K562 (cell line): ENCODE data around the gene TBC1D25. TPM values are rescaled to one million over a fixed set of nuclear protein-coding genes. Genes with fewer than 3 reads are reported as not detected.
A peak's percentile ranks its signal among the peaks of the same experiment; 100 is the strongest.

Source experiments
- ATF4 ChIP-seq: fragments of 450-650 bp; formaldehyde crosslinking; IDR thresholded peaks from 2 replicates; pipeline ENCODE4 v1.4.0; 2022; ENCODE audit warnings: mild to moderate bottlenecking, moderate library complexity
- CGGBP1 ChIP-seq: fragments of 250-450 bp; sonication (Bioruptor Pico); IDR thresholded peaks from 2 replicates; pipeline ENCODE4 v1.9.0; 2021; ENCODE audit warnings: mild to moderate bottlenecking
- ELF1 ChIP-seq: fragments of 200-800 bp; sonication (Bioruptor generic); IDR thresholded peaks from 2 replicates; pipeline ENCODE4 v1.6.1; 2016; ENCODE audit warnings: missing genetic modification characterization, missing compliant biosample characterization
- GATAD2B ChIP-seq: fragments of 450-650 bp; IDR thresholded peaks from 2 replicates; pipeline ENCODE4 v1.6.1; 2017; ENCODE audit warnings: mild to moderate bottlenecking, borderline replicate concordance
- ID3 ChIP-seq, 2 experiments: fragments of 250-450 bp in 1 of 2; fragments of 450-650 bp in 1 of 2; sonication (Bioruptor Pico) in 1 of 2; IDR thresholded peaks; 2 replicates each; pipeline versions ENCODE4 v1.6.1 to v1.8.0; 2016 to 2021; ENCODE audit warnings: mild to moderate bottlenecking in 2 of 2, moderate library complexity in 2 of 2, missing compliant biosample characterization in 1 of 2, missing genetic modification characterization in 1 of 2
- NBN ChIP-seq: fragments of 450-650 bp; IDR thresholded peaks from 2 replicates; pipeline ENCODE4 v1.6.1; 2016; ENCODE audit warnings: low read depth, mild to moderate bottlenecking
- PHB ChIP-seq: fragments of 250-450 bp; sonication (Bioruptor Pico); IDR thresholded peaks from 2 replicates; pipeline ENCODE4 v1.5.0; 2021
- POLR2AphosphoS5 ChIP-seq: IDR thresholded peaks from 2 replicates; pipeline ENCODE4 v1.6.1; 2011; ENCODE audit warnings: mild to moderate bottlenecking, low read depth, low read length, moderate library complexity; ENCODE audit not compliant: control insufficient read depth, insufficient read depth
- SMARCB1 ChIP-seq: IDR thresholded peaks from 2 replicates; pipeline ENCODE4 v1.6.1; 2011; ENCODE audit warnings: improper control_type of control experiment, low read depth; ENCODE audit not compliant: insufficient read length
- SMARCC2 ChIP-seq: fragments of 450-650 bp; IDR thresholded peaks from 2 replicates; pipeline ENCODE4 v1.6.1; 2017; ENCODE audit warnings: antibody characterized with exemption, moderate library complexity, mild to moderate bottlenecking, low read depth
- SRSF9 ChIP-seq: fragments of 200-400 bp; formaldehyde crosslinking; IDR thresholded peaks from 2 replicates; pipeline ENCODE4 v1.6.1; 2017; ENCODE audit warnings: low read depth, low read length, borderline replicate concordance
- TAF7 ChIP-seq: fragments of 450-650 bp; IDR thresholded peaks from 2 replicates; pipeline ENCODE4 v1.6.1; 2016; ENCODE audit warnings: missing genetic modification characterization, missing compliant biosample characterization
- TCF3 ChIP-seq: sonication (generic); formaldehyde crosslinking; IDR thresholded peaks from 2 replicates; pipeline ENCODE4 v1.4.0; 2020; ENCODE audit warnings: mild to moderate bottlenecking, missing genetic modification reagents
- THRA ChIP-seq: fragments of 450-650 bp; IDR thresholded peaks from 2 replicates; pipeline ENCODE4 v1.6.1; 2017; ENCODE audit warnings: mild to moderate bottlenecking, moderate library complexity
- USF1 ChIP-seq: sonication (generic); formaldehyde crosslinking; IDR thresholded peaks from 2 replicates; pipeline ENCODE4 v1.9.0; 2022; ENCODE audit warnings: mild to moderate bottlenecking, missing genetic modification reagents
- USF2 ChIP-seq: sonication (generic); formaldehyde crosslinking; IDR thresholded peaks from 2 replicates; pipeline ENCODE4 v1.5.0; 2020; ENCODE audit warnings: missing genetic modification reagents
- ZHX1 ChIP-seq: fragments of 150-350 bp; conservative IDR thresholded peaks from 2 replicates; pipeline ENCODE4 v1.6.1; 2014; ENCODE audit warnings: low read length
- ZNF24 ChIP-seq: fragments of 450-650 bp; IDR thresholded peaks from 2 replicates; pipeline ENCODE4 v1.6.1; 2016
- ZNF354B ChIP-seq: fragments of 250-450 bp; sonication (Bioruptor Pico); IDR thresholded peaks from 2 replicates; pipeline ENCODE4 v1.4.0; 2020
- ZNF395 ChIP-seq: fragments of 200-800 bp; sonication (Bioruptor generic); IDR thresholded peaks from 2 replicates; pipeline ENCODE4 v1.6.1; 2017; ENCODE audit warnings: missing genetic modification characterization, missing compliant biosample characterization
- polyA plus RNA-seq, 8 experiments: library from polyadenylated mRNA; depleted of rRNA in 4 of 8; stranded (reverse) in 5 of 8; unstranded in 3 of 8; fragments of >200 nt; fragmentation: Nextera tagmentation in 2 of 8; fragmentation: Illumina TruSeq in 1 of 8; extraction: Ambion mirVana in 2 of 8; extraction: Trizol in 1 of 8; gene quantifications; 2 replicates each; pipeline versions ENCODE4 v1.2.1 to v1.2.3, GENCODE V29; 2011 to 2014; ENCODE audit warnings: inconsistent platforms in 1 of 8, missing spikeins in 1 of 8
- total RNA-seq, 7 experiments: library from RNA; depleted of rRNA in 6 of 7; stranded (reverse); fragments of >200 nt in 6 of 7; fragmentation: Illumina TruSeq in 2 of 7; extraction: Trizol in 2 of 7; gene quantifications; 2 replicates each; pipeline versions ENCODE4 v1.2.1 to v1.2.3, GENCODE V29; 2011 to 2021; ENCODE audit warnings: low replicate concordance in 1 of 7

Gene TBC1D25
- total and polyA plus RNA-seq, 9 of the 15 experiments (the other 6 are each of a cell fraction or from before 2014, with no cell fraction given) = 0.62 to 10.6 (median 3.9) TPM

- TF ChIP-seq ID3 (CRISPR knock-in tag; IDR thresholded peaks at IDR 0.05) (no peak), ID3 (tag; IDR thresholded peaks at IDR 0.05) (no peak), TAF7 (tag) (no peak), POLR2AphosphoS5 (peak; percentile 64; the same call in 1 of the 2 replicates), USF2 (CRISPR knock-in tag) (no peak), ZNF354B (CRISPR knock-in tag) (no peak), ZNF24 (no peak), NBN (no peak), ATF4 (CRISPR knock-in tag) (no peak), SMARCB1 (no peak), THRA (no peak), SMARCC2 (no peak), TCF3 (CRISPR knock-in tag) (no peak), SRSF9 (no peak), ELF1 (tag) (no peak), CGGBP1 (no peak), USF1 (CRISPR knock-in tag) (no peak), ZNF395 (no peak), PHB (CRISPR knock-in tag) (no peak), GATAD2B (no peak), ZHX1 (no peak)
Observed at GRCh38 chrX:48578661-48579128, 39.2 kb downstream of the TBC1D25 start (continued).
